GM19328 (cell line): ENCODE measurements around the gene IRX4.
"Not testable (repeated sequence)": the region's sequence is repeated elsewhere in the genome, so short reads cannot be mapped to it uniquely, and the experiment has no call there.

Experiments used
- ATAC-seq: cut with Tn5 transposase; IDR thresholded peaks from one replicate; pipeline ENCODE4 v1.9.1; 2021; ENCODE audit warnings: mild to moderate bottlenecking, moderate library complexity; ENCODE audit not compliant: unreplicated experiment

The IRX4 gene

DNA sequence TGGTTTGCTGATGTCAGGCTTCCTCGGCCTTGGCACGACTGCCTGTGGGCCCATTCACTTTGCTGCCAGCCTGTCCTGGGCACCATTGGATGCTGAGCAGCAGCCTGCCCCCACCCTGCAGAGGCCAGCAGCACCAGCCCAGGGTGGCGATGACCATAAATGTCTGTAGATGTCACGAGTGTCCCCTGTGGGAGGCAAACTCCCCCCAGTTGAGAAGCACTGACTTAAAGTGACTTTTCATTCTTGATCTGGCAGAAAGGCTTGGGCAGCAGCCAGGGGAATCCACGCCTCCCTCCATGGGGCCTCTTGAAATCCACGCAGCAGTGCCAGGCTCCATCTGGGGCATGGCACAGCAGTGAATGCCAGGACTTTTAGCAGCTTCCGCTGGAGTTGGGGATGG, 21.8 kb downstream of the IRX4 start:
- no peak for ATAC-seq

DNA sequence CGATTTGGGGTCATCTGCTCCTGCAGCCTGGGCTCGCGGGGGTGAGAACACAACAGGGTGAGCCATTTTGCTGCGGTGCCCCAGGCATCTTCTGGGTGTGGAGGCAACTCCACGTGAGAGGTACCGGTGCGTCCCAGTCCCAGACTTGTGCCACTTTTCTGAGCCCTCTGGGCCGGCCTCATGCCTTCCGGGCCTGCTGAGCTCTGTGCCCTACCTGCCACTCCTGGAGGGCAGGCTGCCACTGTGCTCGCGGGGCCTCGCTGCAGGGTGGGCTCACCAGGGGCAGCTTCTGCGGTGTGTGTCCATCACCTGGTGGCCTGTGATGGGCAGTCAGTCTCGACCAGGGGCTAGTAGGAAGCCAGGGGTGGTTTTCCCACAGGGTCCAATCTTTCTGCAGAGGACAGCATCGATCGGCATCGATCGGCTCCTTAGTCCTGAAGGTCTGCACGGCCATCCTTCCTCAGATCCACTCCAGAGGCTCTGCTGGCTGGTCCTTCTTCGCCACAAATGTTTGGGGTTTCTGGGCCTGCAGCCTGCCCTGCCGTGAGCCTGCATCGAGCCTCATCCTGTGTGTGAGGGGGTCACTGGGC, 22.6 kb downstream of the IRX4 start:
- ATAC-seq = no peak

DNA sequence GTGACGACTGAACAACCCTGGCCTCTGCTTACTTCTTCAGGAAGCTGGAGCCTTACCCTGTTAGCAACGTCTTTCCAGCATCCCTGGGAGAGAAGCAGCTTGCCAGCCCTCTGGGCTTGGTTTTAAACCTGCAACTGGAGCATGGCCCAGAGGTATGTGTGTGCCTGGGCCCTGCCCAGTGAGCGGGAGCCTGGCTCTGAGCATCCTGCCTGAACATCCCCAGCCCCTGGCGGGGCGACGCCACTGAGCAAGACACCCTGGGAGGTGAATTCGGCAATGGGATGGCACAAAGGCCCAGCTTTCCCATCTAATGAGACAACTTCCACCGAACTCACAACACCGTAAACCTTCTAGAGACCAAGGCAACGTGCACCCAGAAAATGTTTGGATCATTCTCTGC, 23.6 kb downstream of the IRX4 start:
- ATAC-seq = no peak

DNA sequence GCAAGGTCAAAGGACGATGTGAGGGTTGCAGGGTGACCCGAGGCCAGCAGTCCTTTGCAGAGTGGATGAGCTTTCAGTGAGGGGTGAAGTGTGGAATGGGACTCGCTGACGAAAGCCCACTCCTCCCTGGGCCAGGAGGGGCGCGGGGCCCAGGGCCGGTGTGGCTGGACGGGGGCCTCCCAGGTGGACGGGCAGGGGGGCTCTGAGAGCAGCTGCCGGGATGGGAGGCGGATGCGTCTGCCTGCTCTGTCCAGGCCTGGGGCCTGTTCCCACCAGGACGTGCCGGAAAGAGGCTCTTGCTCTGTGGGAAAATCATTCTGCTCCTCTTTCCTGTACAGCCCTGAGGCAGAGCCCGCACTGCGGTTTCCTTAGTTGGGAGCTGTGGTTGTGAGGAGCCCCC, 24.3 kb downstream of the IRX4 start:
- no peak for ATAC-seq

DNA sequence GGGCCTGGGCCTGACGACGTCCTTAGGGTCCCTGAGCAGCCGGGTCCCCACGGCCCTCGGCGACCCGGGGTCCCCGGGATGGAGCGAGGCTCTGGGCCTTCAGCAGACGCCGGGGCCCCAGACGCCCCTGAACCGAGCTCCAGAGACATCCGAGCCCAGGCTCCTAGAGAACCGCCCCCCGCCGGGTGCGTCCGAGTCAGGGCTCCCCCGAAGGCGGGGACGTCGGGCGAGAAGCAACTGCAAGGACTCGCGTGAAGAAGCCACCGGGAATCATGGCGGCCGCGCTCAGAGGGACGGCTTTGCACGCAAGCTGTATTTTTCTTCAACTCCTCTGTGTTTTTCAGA, 25.5 kb downstream of the IRX4 start:
- ATAC-seq = no peak

DNA sequence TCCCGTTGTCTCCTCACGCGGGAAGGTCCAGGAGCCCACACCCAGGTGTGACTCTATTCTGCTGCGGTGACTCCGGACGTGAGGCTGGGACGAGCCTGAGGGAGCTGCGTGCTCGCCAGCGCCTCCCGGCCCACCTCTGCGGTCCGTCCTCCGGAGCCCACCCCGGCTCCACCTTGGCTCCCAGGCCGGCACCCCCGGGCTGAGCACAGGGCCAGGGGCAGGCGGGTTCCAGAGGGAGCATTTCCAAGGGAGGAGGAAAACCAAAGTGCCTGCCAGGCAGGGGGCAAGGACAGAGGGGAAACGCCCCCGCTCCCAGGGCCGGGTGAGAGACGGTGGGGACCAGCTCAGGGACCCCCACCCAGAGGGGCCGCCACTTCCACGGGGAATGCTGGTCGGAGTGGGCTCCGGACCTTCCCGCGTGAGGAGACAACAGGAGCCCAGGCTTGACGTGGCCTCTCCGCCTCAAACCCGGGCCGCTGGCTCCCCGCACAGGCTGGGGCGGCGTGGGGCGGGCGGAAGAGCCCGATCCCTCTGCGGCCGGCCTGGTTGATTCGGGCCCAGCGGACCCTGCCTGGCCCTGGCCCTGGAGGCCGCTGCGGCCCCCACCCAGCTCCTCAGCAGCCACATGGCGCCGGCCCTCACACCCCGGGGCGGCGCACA, 26.0 kb downstream of the IRX4 start:
- no peak for ATAC-seq

DNA sequence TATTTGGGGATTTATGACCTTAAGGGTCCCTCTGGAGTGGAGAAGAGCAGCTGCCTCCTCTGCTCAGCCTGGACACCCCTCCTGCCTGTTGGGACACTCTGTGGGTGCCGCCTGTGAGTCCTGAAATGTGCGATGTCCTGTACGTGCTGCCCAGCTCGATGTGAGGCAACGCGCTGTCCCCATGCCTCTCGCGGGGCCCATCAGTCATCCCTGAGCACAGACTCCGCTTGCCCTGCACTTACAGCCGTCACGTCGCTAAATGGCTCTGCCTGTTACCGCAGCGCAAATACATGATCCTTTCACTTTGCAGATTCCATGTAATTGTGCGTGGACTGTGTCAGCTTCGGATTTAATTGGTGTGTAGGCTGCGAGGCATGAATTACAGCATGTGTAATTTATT, 27.1 kb downstream of the IRX4 start:
- ATAC-seq = no peak

DNA sequence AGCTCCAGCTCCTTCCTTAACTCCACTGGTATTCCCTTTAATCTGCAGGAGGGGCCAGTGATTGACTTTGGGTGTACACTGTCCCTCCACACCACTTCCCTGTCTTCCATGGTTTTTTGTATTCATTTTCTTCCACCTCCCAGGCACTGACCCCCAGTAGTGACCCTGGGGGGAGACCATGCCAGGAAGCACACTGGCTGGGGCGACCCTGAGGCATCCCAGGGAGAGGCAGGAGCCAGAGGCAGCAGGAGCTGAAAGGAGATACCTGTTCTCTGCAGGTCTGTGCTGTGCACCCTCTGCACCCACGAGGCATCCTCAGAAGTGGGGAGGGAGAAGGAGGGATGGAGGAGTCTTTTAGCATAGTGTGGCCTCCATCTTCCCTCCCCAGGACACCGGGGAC, 27.6 kb downstream of the IRX4 start:
- no peak for ATAC-seq

DNA sequence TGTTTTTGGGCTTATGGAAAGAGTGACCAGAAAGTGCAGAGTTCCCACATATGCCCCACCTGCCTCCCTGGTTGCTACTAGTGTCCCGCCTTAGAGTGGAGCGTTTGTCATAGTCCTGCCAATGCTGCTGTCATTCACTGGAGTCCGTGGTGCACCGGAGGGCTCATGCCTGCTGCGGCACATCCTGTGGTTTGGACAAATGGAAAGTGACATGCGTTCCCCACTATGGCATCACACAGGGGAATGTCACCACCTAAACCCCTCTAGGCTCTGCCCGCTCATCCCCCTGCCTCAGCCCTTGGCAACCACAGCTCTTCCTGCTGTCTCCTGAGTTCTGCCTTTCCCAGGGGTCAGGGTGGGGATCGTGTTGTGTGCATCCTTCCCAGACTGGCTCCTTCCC, 29.2 kb downstream of the IRX4 start:
- no peak for ATAC-seq

DNA sequence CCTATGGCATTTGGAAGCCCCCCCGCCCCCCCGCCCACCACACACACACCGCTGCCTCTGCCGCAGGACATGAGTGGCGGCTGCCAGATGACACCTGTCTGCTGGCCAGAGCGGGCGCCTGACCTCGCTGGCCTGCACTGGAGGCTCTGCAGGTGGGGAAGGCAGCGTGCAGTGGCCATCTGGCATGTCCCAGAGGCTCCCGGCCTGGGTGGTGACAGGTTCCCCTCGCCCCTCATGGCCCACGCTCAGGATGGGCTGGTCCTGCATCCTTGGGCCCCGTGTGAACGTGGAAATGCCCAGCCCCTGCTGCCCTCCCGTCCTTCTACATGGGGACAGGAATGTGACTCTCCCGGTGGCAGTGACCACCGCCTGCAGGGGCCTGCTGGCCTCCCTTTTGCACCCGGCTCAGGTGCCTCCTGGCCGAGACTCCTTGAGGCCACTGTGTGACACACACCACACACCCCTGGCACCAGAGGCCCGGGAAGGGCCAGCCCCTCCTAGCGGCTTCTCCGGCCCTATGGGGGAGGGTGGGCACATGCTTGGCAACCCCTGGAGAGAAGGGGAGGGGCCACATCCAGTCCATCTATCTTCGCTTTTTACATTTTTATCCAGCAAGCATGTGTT, 30.3 kb downstream of the IRX4 start:
- no peak for ATAC-seq

DNA sequence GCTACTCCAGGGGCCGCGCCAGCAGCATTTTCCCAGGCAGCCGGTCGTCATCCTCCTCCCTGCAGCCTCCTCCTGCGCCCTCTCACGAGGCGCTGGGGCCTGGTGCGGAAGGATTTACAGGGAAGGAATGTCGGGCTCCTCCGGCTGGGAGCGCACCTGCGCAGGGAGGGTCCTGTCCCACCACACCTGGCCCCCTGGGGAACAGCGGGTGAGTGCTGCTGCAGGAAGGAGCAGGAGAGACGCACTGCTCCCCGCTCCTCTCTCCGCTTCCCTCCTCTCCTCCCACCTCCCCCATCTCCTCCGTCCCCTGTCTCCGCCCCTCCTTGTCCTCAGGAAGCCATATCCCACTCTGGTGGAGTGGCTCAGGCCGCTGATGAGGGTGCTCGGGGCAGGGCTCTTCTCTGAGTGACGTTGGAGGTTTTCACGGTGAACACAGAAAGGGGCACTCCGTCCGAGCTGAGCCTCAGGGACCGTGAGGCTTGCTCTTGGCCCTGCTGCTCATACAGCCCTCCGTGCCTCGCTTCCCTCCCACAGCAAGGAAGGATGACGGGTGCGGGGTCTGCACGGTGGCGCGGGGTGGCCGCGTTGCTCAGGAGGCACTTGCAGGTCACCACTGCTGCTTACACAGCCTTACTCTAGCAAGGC, 31.3 kb downstream of the IRX4 start:
- no peak for ATAC-seq

DNA sequence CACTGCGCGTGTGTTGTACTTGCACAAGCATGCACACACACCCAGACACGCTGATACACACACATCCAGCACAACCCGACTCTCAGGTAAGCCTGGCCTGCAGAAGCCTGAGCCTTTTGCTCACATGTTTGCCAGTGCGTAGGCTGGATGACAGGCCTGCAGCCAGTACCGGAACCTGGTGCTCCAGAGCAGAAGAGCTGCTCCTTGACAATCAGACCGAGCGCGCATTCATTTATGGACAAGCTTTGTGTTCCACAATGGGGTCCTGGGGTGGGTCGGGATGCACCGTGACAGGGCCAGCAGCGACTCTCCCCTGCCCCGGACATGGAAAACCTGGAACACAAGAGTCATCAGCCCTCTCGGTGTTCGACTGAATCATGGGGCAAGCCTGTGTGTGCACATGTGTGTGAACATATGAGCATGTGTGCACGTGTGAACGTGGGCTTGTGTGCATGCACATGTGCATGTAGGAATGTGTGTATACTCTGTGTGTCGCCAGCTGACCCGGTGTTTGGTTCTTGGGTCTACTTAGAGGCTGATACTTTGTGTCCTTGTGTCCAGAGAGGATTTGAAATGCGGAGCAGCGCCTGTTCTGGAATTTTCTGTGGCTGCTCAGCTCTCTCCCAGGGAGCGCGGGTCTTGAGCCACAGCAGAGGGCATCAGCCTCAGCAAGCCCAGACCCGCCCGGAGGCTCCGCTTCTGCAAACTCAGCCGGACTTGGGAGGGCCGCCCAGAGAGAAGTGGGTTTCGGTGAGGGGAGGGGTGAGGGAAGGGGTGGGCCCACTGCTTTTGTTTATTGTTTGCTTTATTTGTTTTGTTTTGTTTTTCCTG, 32.2 kb downstream of the IRX4 start:
- ATAC-seq = no peak

DNA sequence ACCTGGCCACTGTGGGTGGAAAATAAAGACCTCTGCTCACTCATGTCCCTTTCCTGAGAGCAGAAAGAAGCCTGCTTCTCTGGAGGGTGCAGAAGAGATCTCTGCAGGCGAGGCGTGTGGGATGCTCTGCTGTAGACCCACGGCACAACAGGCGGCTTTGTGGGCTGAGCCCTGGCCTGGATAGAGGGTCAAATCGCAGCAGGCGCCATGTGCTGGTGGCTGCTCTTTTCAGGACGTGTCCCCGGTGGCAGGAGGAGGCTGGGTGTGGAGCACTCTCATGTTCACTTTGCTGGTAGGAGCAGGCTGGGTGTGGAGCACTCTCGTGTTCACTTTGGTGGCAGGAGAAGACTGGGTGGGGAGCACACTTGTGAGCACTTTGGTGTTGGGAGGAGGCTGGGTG, 35.1 kb downstream of the IRX4 start:
- no peak for ATAC-seq

DNA sequence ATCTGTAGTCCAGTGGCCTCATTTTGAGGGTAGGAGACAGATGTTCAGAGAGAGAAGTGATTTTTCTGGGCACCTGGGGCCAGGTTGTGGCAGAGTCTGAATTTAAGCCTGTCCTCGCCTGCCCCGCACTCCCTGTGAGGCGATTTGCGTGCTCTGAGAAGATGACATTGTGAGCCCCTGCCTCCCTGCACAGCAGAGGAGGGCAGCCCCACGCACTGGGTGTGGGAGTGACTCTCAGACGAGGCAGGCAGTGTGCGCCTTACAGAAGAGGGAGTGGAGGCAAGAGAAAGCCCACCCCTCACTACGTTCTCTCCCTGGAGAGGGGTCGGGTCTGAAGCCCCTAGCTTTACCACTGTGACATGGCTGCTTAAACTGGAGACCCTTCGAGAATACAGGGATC, 35.7 kb downstream of the IRX4 start:
- no peak for ATAC-seq

DNA sequence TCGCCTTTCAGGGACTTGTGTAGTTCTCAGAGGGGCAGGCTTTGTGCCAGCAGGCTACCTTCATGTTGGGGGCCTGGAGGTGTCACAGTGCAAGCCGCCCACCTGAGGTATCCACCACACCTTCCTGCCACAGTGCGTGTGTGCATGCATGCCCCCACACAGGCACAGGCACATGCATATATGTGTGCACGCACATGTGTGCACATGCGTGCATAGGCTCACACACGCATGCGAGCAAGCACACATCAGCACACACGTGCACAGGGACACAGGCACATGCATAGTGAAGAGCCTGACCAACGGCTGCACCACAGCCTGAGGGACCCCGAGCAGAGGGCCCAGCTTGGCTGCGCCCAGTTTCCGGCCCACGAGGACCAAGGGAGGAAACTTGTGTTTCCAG, 36.1 kb downstream of the IRX4 start:
- no peak for ATAC-seq

DNA sequence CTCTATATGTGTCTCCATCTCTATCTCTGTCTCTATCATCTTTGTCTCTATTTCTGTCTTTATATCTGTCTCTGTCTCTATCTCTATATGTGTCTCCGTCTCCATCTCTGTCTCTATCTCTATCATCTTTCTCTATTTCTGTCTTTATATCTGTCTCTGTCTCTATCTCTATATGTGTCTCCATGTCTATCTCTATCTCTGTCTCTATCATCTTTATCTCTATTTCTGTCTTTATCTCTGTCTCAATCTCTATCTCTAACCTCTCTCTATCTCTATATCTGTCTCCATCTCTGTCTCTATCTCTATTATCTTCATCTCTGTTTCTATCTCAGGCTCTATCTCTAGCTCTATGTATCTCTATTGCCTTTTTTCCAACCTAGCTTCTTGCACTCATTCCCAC, 37.0 kb downstream of the IRX4 start:
- ATAC-seq = no peak

DNA sequence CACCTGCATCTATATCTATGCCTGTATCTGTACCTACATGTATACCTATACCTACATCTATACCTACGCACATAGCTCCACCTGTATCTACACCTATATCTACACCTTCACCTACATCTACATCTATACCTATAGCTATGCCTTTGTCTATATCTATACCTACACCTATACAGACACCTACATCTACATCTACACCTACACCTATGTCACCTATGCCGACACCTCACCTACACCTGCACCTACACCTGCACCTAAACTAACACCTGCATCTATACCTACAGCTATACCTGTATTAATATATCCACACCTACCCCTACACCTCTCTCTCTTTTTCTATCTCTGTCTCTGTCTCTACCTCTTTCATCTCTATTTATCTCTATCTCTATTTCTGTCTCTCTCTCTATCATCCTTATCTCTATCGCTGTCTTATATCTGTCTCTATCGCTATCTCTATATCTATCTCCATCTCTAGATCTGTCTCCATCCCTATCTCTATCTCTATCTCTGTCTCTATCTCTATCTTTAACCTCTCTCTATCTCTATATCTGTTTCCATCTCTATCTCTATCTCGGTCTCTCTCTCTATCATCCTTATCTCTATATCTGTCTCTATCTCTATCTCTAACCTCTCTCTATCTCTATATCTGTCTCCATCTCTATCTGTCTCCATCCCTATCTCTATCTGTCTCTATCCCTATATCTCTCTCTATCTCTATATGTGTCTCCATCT, 37.9 kb downstream of the IRX4 start:
- no peak for ATAC-seq

DNA sequence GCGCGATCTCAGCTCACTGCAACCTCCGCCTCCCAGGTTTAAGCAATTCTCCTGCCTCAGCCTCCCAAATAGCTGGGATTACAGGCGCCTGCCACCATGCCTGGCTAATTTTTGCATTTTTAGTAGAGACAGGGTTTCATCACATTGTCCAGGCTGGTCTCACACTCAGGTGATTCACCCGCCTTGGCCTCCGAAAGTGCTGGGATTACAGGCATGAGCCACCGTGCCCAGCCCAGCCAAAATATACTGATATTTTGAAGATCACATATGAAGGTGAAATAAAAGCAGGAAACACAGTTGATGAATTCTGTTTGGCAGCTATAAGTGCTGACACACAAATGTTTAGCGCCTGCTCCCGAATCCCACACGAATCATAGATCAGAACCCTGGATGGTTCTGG, 39.0 kb downstream of the IRX4 start:
- ATAC-seq = not testable (repeated sequence)

DNA sequence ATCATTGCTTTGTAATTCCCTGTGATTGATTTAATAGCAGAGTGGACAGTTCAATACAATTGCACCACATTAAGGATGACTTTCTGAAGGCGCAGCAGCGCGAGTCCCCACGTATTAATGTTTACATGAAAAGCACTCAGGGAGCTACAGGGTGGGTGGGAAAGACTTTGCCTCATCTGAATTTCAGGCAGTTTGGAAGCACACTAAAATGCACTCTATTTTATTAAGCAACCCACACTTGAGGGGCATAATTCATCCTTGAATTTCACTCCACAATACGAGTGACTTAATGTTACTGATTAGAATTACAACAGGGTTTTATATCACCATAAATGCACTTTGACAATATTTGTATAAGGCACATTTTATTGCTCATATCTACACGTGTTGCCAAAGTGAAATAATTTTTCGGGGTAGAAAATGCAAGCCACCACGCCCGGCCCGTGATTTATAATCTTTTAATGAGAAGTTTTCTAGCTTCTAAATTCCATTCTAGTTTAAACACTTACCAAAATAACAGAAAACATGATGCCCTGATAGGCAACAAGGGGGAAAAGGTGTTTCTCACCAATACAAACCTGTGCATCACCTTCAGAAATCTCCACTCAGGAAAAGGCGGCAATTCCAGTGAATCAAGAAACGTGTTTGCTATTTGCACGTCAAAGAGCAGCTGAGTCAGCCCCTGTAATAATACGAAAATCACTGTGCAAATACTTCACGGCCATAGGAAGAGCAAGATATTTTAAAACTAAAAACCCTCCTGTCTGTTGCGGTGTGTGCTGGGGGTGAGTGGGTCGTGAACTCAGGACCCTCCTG, 40.5 kb downstream of the IRX4 start:
- ATAC-seq = no peak
